Endodermal cell (in vitro differentiated cells): ENCODE measurements around the gene LTC4S. TPM values are rescaled to one million over a fixed set of nuclear protein-coding genes. Genes with fewer than 3 reads are reported as not detected.
A peak's percentile ranks its signal among the peaks of the same experiment; 100 is the strongest.

Source experiments
- DNase-seq: peaks from one replicate; pipeline ENCODE4 v3.0.0-alpha.2; 2017
- H3K27ac ChIP-seq: 2 replicates; pipeline ENCODE4 v1.5.1; 2013; ENCODE audit warnings: mild to moderate bottlenecking, low read depth, low read length, moderate library complexity
- H3K27me3 ChIP-seq: 2 replicates; pipeline ENCODE4 v1.6.1; 2013; ENCODE audit warnings: mild to moderate bottlenecking, low read length, moderate library complexity; ENCODE audit not compliant: insufficient read depth, control insufficient read depth, poor library complexity, severe bottlenecking
- H3K36me3 ChIP-seq: 2 replicates; pipeline ENCODE4 v1.7.0; 2013; ENCODE audit warnings: mild to moderate bottlenecking, low read length, moderate library complexity; ENCODE audit not compliant: control insufficient read depth, insufficient read depth
- H3K4me1 ChIP-seq: one replicate; pipeline ENCODE4 v1.7.0; 2013; ENCODE audit warnings: low read length; ENCODE audit not compliant: control insufficient read depth, insufficient read depth
- H3K4me3 ChIP-seq: 2 replicates; pipeline ENCODE4 v1.5.1; 2013; ENCODE audit warnings: mild to moderate bottlenecking, low read length, moderate library complexity
- H3K9ac ChIP-seq: 2 replicates; pipeline ENCODE4 v1.6.1; 2013; ENCODE audit warnings: mild to moderate bottlenecking, low read length, moderate library complexity; ENCODE audit not compliant: poor library complexity, severe bottlenecking; ENCODE audit errors: extremely low read depth
- H3K9me3 ChIP-seq: 2 replicates; pipeline ENCODE4 v1.6.1; 2013; ENCODE audit warnings: mild to moderate bottlenecking, low read length, moderate library complexity; ENCODE audit not compliant: control insufficient read depth
- H3K27ac Mint-ChIP-seq: 2 replicates; pipeline ENCODE4 v1.8.0; 2020; ENCODE audit warnings: mixed read lengths
- H3K27me3 Mint-ChIP-seq: 2 replicates; pipeline ENCODE4 v1.8.0; 2021; ENCODE audit warnings: mild to moderate bottlenecking, mixed read lengths; ENCODE audit not compliant: insufficient read depth
- H3K36me3 Mint-ChIP-seq: 2 replicates; pipeline ENCODE4 v1.8.0; 2020; ENCODE audit warnings: low read depth, mixed read lengths
- H3K4me1 Mint-ChIP-seq: 2 replicates; pipeline ENCODE4 v1.8.0; 2020; ENCODE audit warnings: mixed read lengths
- H3K4me3 Mint-ChIP-seq: 2 replicates; pipeline ENCODE4 v1.8.0; 2020; ENCODE audit warnings: mild to moderate bottlenecking, moderate library complexity, mixed read lengths
- H3K9me3 Mint-ChIP-seq: 2 replicates; pipeline ENCODE4 v1.8.0; 2020; ENCODE audit warnings: mild to moderate bottlenecking, mixed read lengths
- WGBS, 2 experiments: methylation state at CpG; one replicate each; pipeline versions ENCODE4 v1.1.5 to v1.1.7; 2013; ENCODE audit warnings: missing lambda C conversion rate in 2 of 2, mixed read lengths in 1 of 2; ENCODE audit not compliant: insufficient coverage in 1 of 2, insufficient read length in 1 of 2; 5-methylcytosine and 5-hydroxymethylcytosine counted together
- total RNA-seq, 2 donors: library from RNA; stranded (reverse); fragmentation: NEBNext Ultra II Directional in 1 of 2; extraction: Animal tissue kit (Norgen Biotek cat#: 25700) in 1 of 2; gene quantifications; 2 replicates in 1 of 2; 3 replicates in 1 of 2; pipeline ENCODE4 v1.2.1, GENCODE V29; 2021
- TF ChIP-seq, protein P1 (sequence below): fragments of 200-600 bp; sonication (generic); conservative IDR thresholded peaks from 2 replicates; pipeline ENCODE4 v1.5.0; 2021; ENCODE audit warnings: antibody characterized with exemption, mild to moderate bottlenecking

LTC4S gene
- total RNA-seq, 2 donors from 2014 or later = 5.7 to 6.3 TPM

DNA sequence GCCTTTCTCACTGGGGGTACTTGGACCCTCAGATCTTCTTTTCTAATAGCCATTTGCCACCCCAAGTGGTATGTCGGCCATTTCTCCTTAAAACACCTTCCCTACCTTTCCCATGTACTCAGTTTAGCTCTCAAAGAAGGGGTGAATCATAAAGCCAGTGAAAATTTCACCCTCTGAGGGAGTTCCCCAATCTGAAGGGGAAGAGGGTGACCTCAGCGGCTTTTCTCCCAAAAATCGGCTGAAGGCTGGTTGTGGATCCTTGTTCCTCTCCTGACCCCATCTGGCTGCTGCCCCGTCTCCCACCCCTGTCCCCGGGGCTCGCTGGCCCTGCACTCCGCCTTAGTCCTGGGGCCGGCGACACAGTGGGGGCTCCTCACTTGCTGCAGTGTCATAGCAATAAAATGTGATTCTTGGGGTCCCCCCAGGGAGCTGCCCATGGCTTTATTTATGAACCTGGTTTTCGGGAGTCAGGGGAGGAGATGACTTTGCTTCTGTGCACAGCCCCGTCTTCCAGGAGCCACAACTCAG, 17.3 kb upstream of the LTC4S start:
- Histone ChIP-seq H3K9ac (no peak overlapping the region), H3K27ac (no peak overlapping the region), H3K27me3 (no peaks in the 10 kb centered on the region), H3K9me3 (no peaks in the 10 kb centered on the region), H3K36me3 (peaks cover 53% of the 10 kb centered on the region), H3K4me1 (no peaks in the 10 kb centered on the region), H3K4me3 (no peak overlapping the region)
- WGBS, 2 experiments = 95% methylated on average over 10 to 11 of the region's 11 CpGs
- no peaks in the 10 kb centered on the region for H3K27me3 Mint-ChIP-seq
- peaks cover 70% of the 10 kb centered on the region for H3K36me3 Mint-ChIP-seq
- no peak overlapping the region for H3K4me3 Mint-ChIP-seq
- peak; percentile 41 for DNase-seq
- no peak overlapping the region for H3K27ac Mint-ChIP-seq
- no peaks in the 10 kb centered on the region for H3K4me1 Mint-ChIP-seq
- no peaks in the 10 kb centered on the region for H3K9me3 Mint-ChIP-seq
- TF ChIP-seq, protein P1, sequence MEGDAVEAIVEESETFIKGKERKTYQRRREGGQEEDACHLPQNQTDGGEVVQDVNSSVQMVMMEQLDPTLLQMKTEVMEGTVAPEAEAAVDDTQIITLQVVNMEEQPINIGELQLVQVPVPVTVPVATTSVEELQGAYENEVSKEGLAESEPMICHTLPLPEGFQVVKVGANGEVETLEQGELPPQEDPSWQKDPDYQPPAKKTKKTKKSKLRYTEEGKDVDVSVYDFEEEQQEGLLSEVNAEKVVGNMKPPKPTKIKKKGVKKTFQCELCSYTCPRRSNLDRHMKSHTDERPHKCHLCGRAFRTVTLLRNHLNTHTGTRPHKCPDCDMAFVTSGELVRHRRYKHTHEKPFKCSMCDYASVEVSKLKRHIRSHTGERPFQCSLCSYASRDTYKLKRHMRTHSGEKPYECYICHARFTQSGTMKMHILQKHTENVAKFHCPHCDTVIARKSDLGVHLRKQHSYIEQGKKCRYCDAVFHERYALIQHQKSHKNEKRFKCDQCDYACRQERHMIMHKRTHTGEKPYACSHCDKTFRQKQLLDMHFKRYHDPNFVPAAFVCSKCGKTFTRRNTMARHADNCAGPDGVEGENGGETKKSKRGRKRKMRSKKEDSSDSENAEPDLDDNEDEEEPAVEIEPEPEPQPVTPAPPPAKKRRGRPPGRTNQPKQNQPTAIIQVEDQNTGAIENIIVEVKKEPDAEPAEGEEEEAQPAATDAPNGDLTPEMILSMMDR = no peak

DNA sequence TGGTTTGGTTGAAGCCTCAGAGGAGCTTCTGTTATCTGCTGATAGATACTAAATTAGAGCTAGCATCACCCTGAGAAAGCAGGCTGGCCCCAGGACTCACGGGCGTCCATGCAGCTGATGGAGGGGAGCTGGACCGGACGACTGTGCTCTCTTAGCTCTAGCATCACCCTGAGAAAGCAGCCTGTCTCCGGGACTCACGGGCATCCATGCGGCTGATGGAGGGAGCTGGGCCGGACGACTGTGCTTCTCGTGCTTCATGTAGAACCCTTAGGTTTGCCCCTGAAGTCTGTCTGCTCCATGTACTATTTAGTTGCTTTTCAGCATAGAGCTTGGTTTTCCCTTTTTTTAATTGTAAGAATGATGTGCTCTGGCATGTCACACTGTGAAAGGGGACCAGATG, 16.3 kb upstream of the LTC4S start:
- no peak for DNase-seq
- Mint-ChIP-seq H3K4me1 (no peaks in the 10 kb centered on the region), H3K9me3 (no peaks in the 10 kb centered on the region), H3K4me3 (no peak overlapping the region), H3K36me3 (peaks cover 62% of the 10 kb centered on the region), H3K27me3 (no peaks in the 10 kb centered on the region), H3K27ac (no peak overlapping the region)
- Histone ChIP-seq H3K9me3 (no peaks in the 10 kb centered on the region), H3K27me3 (no peaks in the 10 kb centered on the region), H3K4me1 (no peaks in the 10 kb centered on the region), H3K4me3 (no peak overlapping the region), H3K36me3 (peaks cover 48% of the 10 kb centered on the region), H3K9ac (no peak overlapping the region), H3K27ac (no peak overlapping the region)
- TF ChIP-seq, protein P1 = no peak
- 94 to 99% methylated on average over 10 of the region's 10 CpGs for WGBS, 2 experiments

DNA sequence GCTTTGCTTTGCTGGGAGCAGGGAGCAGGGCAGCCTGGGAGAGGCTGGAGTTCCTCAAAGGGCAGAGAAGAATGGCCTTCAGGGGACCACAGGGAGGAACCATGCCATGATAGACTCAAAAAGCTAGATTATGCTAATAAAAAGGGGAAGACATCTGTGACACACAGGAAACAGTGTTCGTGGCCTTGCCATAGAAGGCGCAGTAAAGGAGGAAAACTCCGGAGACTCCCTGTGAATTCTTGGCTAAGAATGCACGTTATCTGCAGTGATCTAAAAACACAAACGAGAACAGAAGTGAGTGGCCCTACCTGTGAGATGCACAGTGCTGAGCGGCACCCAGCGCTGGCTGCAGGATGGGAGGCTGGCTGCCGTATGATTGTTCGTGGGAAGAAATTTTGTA, 15.9 kb upstream of the LTC4S start:
- Mint-ChIP-seq H3K36me3 (peaks cover 58% of the 10 kb centered on the region), H3K4me1 (no peaks in the 10 kb centered on the region), H3K4me3 (no peak overlapping the region), H3K27me3 (no peaks in the 10 kb centered on the region), H3K9me3 (no peaks in the 10 kb centered on the region), H3K27ac (no peak overlapping the region)
- Histone ChIP-seq H3K27me3 (no peaks in the 10 kb centered on the region), H3K36me3 (peaks cover 48% of the 10 kb centered on the region), H3K4me3 (no peak overlapping the region), H3K4me1 (no peaks in the 10 kb centered on the region), H3K9me3 (no peaks in the 10 kb centered on the region), H3K27ac (no peak overlapping the region), H3K9ac (no peak overlapping the region)
- TF ChIP-seq, protein P1 = no peak
- DNase-seq = no peak
- WGBS, 2 experiments = 95 to 97% methylated on average over 9 of the region's 9 CpGs
